ENCODE data around the gene VEZT. TPM values are rescaled to one million over a fixed set of nuclear protein-coding genes. Genes with fewer than 3 reads are reported as not detected.

The VEZT gene
- total and polyA plus RNA-seq, 2 experiments from 2014 or later: 37.9 to 84.2 TPM

GRCh38 chr12:95261109-95261508 lies 43.5 kb downstream of the VEZT start:
- H3K27me3 ChIP-seq: no peaks in the 10 kb centered on the region
- no peak for DNase-seq (ENCODE audit: low spot score)
- H3K79me2 ChIP-seq: peaks cover 11% of the 10 kb centered on the region
- no peak overlapping the region for H3K27ac ChIP-seq
- H3K4me2 ChIP-seq: no peak overlapping the region
- TF ChIP-seq EZH2phosphoT487 (IDR thresholded peaks at IDR 0.05; ENCODE audit: low read depth, severe bottlenecking, unreplicated experiment): no peak
- H3K9me2 ChIP-seq (replicated peaks; ENCODE audit: insufficient read depth): no peaks in the 10 kb centered on the region
- WGBS (ENCODE audit: low lambda C conversion rate, missing lambda C conversion rate): 97% methylated on average over 4 of the region's 4 CpGs
- H3K4me1 ChIP-seq (ENCODE audit: insufficient read depth): no peaks in the 10 kb centered on the region
- H4K20me1 ChIP-seq (ENCODE audit: insufficient read depth, poor library complexity, severe bottlenecking): no peaks in the 10 kb centered on the region
- H3K9me3 ChIP-seq (ENCODE audit: low read depth): no peaks in the 10 kb centered on the region
- H3K36me3 ChIP-seq (replicated peaks; ENCODE audit: insufficient read depth, low read depth): no peaks in the 10 kb centered on the region
- H2AFZ ChIP-seq: no peak overlapping the region
- H3K4me3 ChIP-seq: no peak overlapping the region

DNA sequence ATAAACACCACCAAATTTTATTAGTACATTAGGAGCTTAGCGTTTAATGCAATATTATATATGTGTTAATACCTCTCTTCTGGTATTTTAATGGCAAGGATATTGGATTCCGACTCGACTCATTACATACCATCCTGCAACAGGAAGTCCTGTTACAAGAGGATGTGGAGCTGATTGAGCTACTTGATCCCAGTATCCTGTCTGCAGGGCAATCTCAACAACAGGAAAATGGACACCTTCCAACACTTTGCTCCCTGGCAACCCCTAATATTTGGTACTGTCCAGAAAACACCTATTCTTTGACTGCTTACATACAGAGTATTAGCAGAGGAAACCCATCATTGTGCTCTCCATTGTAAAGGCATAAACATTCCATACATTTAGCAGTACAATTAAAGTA lies 45.2 kb downstream of the VEZT start:
- no peak overlapping the region for H2AFZ ChIP-seq
- no peaks in the 10 kb centered on the region for H3K27me3 ChIP-seq
- H3K27ac ChIP-seq: no peak overlapping the region
- no peaks in the 10 kb centered on the region for H3K36me3 ChIP-seq (replicated peaks; ENCODE audit: insufficient read depth, low read depth)
- WGBS (ENCODE audit: low lambda C conversion rate, missing lambda C conversion rate): 60% methylated on average over 3 of the region's 3 CpGs
- H3K4me3 ChIP-seq: no peak overlapping the region
- H3K9me2 ChIP-seq (replicated peaks; ENCODE audit: insufficient read depth): no peaks in the 10 kb centered on the region
- H4K20me1 ChIP-seq (ENCODE audit: insufficient read depth, poor library complexity, severe bottlenecking): no peaks in the 10 kb centered on the region
- H3K79me2 ChIP-seq: peaks cover 14% of the 10 kb centered on the region
- no peak overlapping the region for H3K4me2 ChIP-seq
- no peaks in the 10 kb centered on the region for H3K9me3 ChIP-seq (ENCODE audit: low read depth)
- H3K4me1 ChIP-seq (ENCODE audit: insufficient read depth): no peaks in the 10 kb centered on the region
- TF ChIP-seq EZH2phosphoT487 (IDR thresholded peaks at IDR 0.05; ENCODE audit: low read depth, severe bottlenecking, unreplicated experiment): no peak
- no peak for DNase-seq (ENCODE audit: low spot score)

DNA sequence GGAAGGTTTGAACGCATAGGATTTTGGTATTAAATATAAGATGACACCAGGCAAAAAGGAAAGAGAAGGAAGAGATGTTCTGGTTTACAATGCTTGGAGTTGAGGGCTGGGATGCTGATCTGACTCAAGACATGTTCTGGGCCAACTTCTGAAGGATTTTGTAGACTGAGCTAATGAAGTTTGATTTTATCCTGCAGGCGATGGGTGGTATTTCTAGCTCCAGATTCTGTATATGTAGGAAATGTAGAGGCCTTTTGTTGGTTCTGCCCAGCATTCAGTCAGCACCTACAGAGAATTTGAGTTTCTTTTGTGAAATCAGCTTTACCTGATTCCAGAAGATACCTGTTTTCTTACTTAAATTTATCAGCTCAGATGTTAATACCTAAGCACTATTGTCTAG lies 48.2 kb downstream of the VEZT start:
- Histone ChIP-seq H3K4me3 (no peak overlapping the region), H3K27ac (no peak overlapping the region), H3K79me2 (peaks cover 8% of the 10 kb centered on the region), H4K20me1 (ENCODE audit: insufficient read depth, poor library complexity, severe bottlenecking) (no peaks in the 10 kb centered on the region), H3K27me3 (no peaks in the 10 kb centered on the region), H3K4me2 (no peak overlapping the region), H3K36me3 (replicated peaks; ENCODE audit: insufficient read depth, low read depth) (no peaks in the 10 kb centered on the region), H3K9me3 (ENCODE audit: low read depth) (no peaks in the 10 kb centered on the region), H3K9me2 (replicated peaks; ENCODE audit: insufficient read depth) (no peaks in the 10 kb centered on the region), H3K4me1 (ENCODE audit: insufficient read depth) (no peaks in the 10 kb centered on the region), H2AFZ (no peak overlapping the region)
- TF ChIP-seq EZH2phosphoT487 (IDR thresholded peaks at IDR 0.05; ENCODE audit: low read depth, severe bottlenecking, unreplicated experiment): no peak
- TF ChIP-seq EZH2 (IDR thresholded peaks at IDR 0.05; ENCODE audit: borderline replicate concordance): no peak
- TF ChIP-seq CTCF (IDR thresholded peaks at IDR 0.05; ENCODE audit: poor library complexity): no peak
- no peak for DNase-seq (ENCODE audit: low spot score)
- 96% methylated on average over 2 of the region's 2 CpGs for WGBS (ENCODE audit: low lambda C conversion rate, missing lambda C conversion rate)

- Histone ChIP-seq H3K27me3 (no peaks in the 10 kb centered on the region), H3K4me3 (no peak overlapping the region), H3K9me3 (ENCODE audit: low read depth) (no peaks in the 10 kb centered on the region), H3K27ac (no peak overlapping the region), H4K20me1 (ENCODE audit: insufficient read depth, poor library complexity, severe bottlenecking) (no peaks in the 10 kb centered on the region), H3K79me2 (peaks cover 8% of the 10 kb centered on the region), H3K4me2 (no peak overlapping the region), H3K36me3 (replicated peaks; ENCODE audit: insufficient read depth, low read depth) (no peaks in the 10 kb centered on the region), H2AFZ (no peak overlapping the region), H3K4me1 (ENCODE audit: insufficient read depth) (no peaks in the 10 kb centered on the region), H3K9me2 (replicated peaks; ENCODE audit: insufficient read depth) (no peaks in the 10 kb centered on the region)
- no peak for TF ChIP-seq EZH2 (IDR thresholded peaks at IDR 0.05; ENCODE audit: borderline replicate concordance)
- TF ChIP-seq CTCF (IDR thresholded peaks at IDR 0.05; ENCODE audit: poor library complexity): no peak
- no peak for TF ChIP-seq EZH2phosphoT487 (IDR thresholded peaks at IDR 0.05; ENCODE audit: low read depth, severe bottlenecking, unreplicated experiment)
- WGBS (ENCODE audit: low lambda C conversion rate, missing lambda C conversion rate): 98% methylated on average over 6 of the region's 6 CpGs
- no peak for DNase-seq (ENCODE audit: low spot score)
Observed at GRCh38 chr12:95266254-95266653, 48.6 kb downstream of the VEZT start.
